SH-SY5Y (cell line): ENCODE data around the gene PCDHGA4.
"Not testable (repeated sequence)": the region's sequence is repeated elsewhere in the genome, so short reads cannot be mapped to it uniquely, and the experiment has no call there.

Experiments
- GATA2 ChIP-seq: IDR thresholded peaks from 2 replicates; pipeline ENCODE4 v1.6.1; 2011; ENCODE audit warnings: mild to moderate bottlenecking, low read depth, low read length
- GATA3 ChIP-seq: IDR thresholded peaks from 2 replicates; pipeline ENCODE4 v1.6.1; 2011; ENCODE audit warnings: low read depth, mild to moderate bottlenecking, low read length, moderate library complexity

PCDHGA4 gene

GRCh38 chr5:141371572-141372475, 17.0 kb downstream of the PCDHGA4 start:
- no peak for TF ChIP-seq GATA3
- no peak for TF ChIP-seq GATA2

- TF ChIP-seq GATA2 (no peak), GATA3 (no peak)
Measured at GRCh38 chr5:141373673-141374317, 19.0 kb downstream of the PCDHGA4 start, which contains the start of gene PCDHGA6. Gene PCDHGA6, plus strand, starts transcription at chr5:141373891. Its CDS starts 193 bp downstream, at chr5:141374084.

- TF ChIP-seq GATA3 (no peak), GATA2 (no peak)
Measured at GRCh38 chr5:141374627-141375026, 19.8 kb downstream of the PCDHGA4 start.

GRCh38 chr5:141382469-141383294, 27.9 kb downstream of the PCDHGA4 start, which contains the start of gene PCDHGA7:
Gene PCDHGA7, plus strand, starts transcription at chr5:141382742. Its CDS starts 158 bp downstream, at chr5:141382900.
- TF ChIP-seq GATA3 (no peak), GATA2 (no peak; the same call in 1 of the 2 replicates)

GRCh38 chr5:141383345-141383744, 28.5 kb downstream of the PCDHGA4 start:
- no peak for TF ChIP-seq GATA3
- no peak for TF ChIP-seq GATA2

- no peak for TF ChIP-seq GATA2
- no peak for TF ChIP-seq GATA3
Measured at GRCh38 chr5:141384471-141385267, 29.8 kb downstream of the PCDHGA4 start.

- not testable (repeated sequence) for TF ChIP-seq GATA2, GATA3
Measured at GRCh38 chr5:141387557-141388311, 32.9 kb downstream of the PCDHGA4 start, which contains the start of gene PCDHGB4. Gene PCDHGB4, plus strand, starts transcription at chr5:141387698. Its CDS starts 187 bp downstream, at chr5:141387885.

- no peak for TF ChIP-seq GATA2
- TF ChIP-seq GATA3: no peak
Measured at GRCh38 chr5:141388661-141389060, 33.8 kb downstream of the PCDHGA4 start.

GRCh38 chr5:141389153-141390042, 34.6 kb downstream of the PCDHGA4 start:
- TF ChIP-seq GATA3 (no peak), GATA2 (no peak)

GRCh38 chr5:141392429-141393198, 37.8 kb downstream of the PCDHGA4 start, which contains the start of gene PCDHGA8:
Gene PCDHGA8, plus strand, starts transcription at chr5:141392633. Its CDS starts 181 bp downstream, at chr5:141392814.
- TF ChIP-seq GATA3 (no peak), GATA2 (no peak)
